ENCODE data around the gene RAD1. TPM values are rescaled to one million over a fixed set of nuclear protein-coding genes. Genes with fewer than 3 reads are reported as not detected.

RAD1 gene
- total and polyA plus RNA-seq, 2 of the 8 experiments (the other 6 are each of a cell fraction or from before 2014, with no cell fraction given), result 15.1 to 37.3 TPM

DNA sequence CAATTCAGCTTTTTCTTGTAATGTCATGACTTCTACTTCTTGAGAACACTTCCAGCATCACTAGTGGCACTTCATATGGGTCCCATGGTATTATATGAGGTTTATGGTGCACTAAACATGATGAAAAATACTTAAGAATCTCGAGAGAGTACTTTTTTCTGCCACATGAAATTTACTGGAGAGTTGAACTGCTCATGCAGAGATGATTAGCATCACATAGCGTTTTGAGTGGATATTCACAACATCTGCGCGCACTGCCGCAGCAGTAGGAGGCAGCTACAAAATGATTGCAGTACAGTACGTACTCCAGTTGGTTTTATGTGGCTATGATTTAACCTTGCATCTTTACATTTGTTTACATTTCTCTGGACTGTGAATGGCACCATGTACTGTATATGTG, 14.7 kb downstream of the RAD1 start:
- Histone ChIP-seq H2BK15ac (ENCODE audit: low read length) (no peak overlapping the region), H2BK12ac (ENCODE audit: low read depth, low read length) (no peak overlapping the region), H4K8ac (ENCODE audit: extremely low read depth, insufficient read depth, low read length) (no peak overlapping the region), H3K56ac (replicated peaks; ENCODE audit: insufficient read length, low read depth, low read length) (no peak overlapping the region), H2BK20ac (ENCODE audit: low read length) (no peak overlapping the region), H4K91ac (replicated peaks; ENCODE audit: insufficient read length, low read length) (no peak overlapping the region), H4K5ac (ENCODE audit: insufficient read length, low read depth, low read length) (no peak overlapping the region), H3K23ac (ENCODE audit: insufficient read length) (no peak overlapping the region), H3K9me3 (ENCODE audit: insufficient read depth in 2 of 2, low read depth in 1 of 2, low read length in 1 of 2) (no peaks in the 10 kb centered on the region), H3K79me1 (ENCODE audit: low read depth, low read length) (no peaks in the 10 kb centered on the region), H3K9ac (replicated peaks in 1 of 4; ENCODE audit: extremely low read depth in 1 of 4, low read depth in 3 of 4, low read length in 3 of 4) (no peak overlapping the region), H2AFZ (ENCODE audit: low read length) (no peak overlapping the region), H3K27me3 (replicated peaks in 1 of 4; ENCODE audit: control insufficient read depth in 3 of 4, extremely low read depth in 1 of 4, insufficient read depth in 3 of 4, low read length in 3 of 4) (no peaks in the 10 kb centered on the region), H3K79me2 (ENCODE audit: control insufficient read depth in 1 of 2, insufficient read depth in 2 of 2, low read length in 2 of 2) (no peaks in the 10 kb centered on the region; a peak in 1 of 4 replicates), H3K4me3 (ENCODE audit: extremely low read depth in 1 of 4, insufficient read depth in 2 of 4, low read depth in 3 of 4, low read length in 4 of 4) (no peak overlapping the region), H3K18ac (ENCODE audit: extremely low read depth, low read length) (no peak overlapping the region), H2AK5ac (ENCODE audit: low read depth, low read length) (no peak overlapping the region), H3K4me2 (ENCODE audit: insufficient read depth in 1 of 2, low read depth in 2 of 2, low read length in 2 of 2) (no peak overlapping the region), H3K23me2 (ENCODE audit: low read depth, low read length) (no peaks in the 10 kb centered on the region), H3K4me1 (replicated peaks in 1 of 4; ENCODE audit: control insufficient read depth in 3 of 4, insufficient read depth in 4 of 4, low read length in 3 of 4) (peaks cover 0 to 11% (median 0%) of the 10 kb centered on the region in 4 experiments; a peak in 1 of 7 replicates), H3K14ac (ENCODE audit: insufficient read length) (no peak overlapping the region), H3K27ac (ENCODE audit: low read depth, low read length) (no peak overlapping the region), H3K36me3 (ENCODE audit: control insufficient read depth in 2 of 4, insufficient read depth in 4 of 4, low read length in 3 of 4) (peaks cover 0 to 9% (median 3%) of the 10 kb centered on the region in 4 experiments; a peak in 3 of 8 replicates), H3K4ac (replicated peaks; ENCODE audit: insufficient read length, low read depth, low read length) (no peak overlapping the region), H2BK120ac (replicated peaks; ENCODE audit: low read depth, low read length) (no peak overlapping the region), H2BK5ac (ENCODE audit: low read depth, low read length) (no peak overlapping the region), H4K20me1 (replicated peaks in 1 of 2; ENCODE audit: control insufficient read depth in 1 of 2, insufficient read depth in 2 of 2, low read length in 2 of 2) (no peaks in the 10 kb centered on the region)
- ChIA-PET CTCF (ENCODE audit: partially characterized antibody) (interaction anchor here (0.8 to 1.4 kb wide), 4 partner anchors 408 to 429 kb away, joined by 3 to 4 read pairs (median 3); no protein-coding TSS in a partner anchor), POLR2A (ENCODE audit: partially characterized antibody) (interaction anchor here (0.8 to 1.2 kb wide), 3 partner anchors 15 to 414 kb away, joined by 3 to 5 read pairs (median 3); partner anchors contain the start of genes BRIX1 and RAD1)
- WGBS, 2 experiments (ENCODE audit: extremely low coverage in 1 of 2, insufficient coverage in 1 of 2, insufficient read length in 1 of 2, insufficient replicate concordance in 2 of 2, low coverage in 1 of 2, low lambda C conversion rate in 2 of 2, missing lambda C conversion rate in 1 of 2), result 94% methylated on average over 6 of the region's 6 CpGs; no CpG with 5 or more reads in 1 of the 2 experiments
- TF ChIP-seq CTBP2 (IDR thresholded peaks at IDR 0.05; ENCODE audit: borderline replicate concordance, insufficient read depth, insufficient read length, low read length) (no peak), CREB1 (IDR thresholded peaks at IDR 0.05) (no peak), EGR1 (IDR thresholded peaks at IDR 0.05; ENCODE audit: borderline replicate concordance, low read depth, low read length) (no peak), CHD2 (IDR thresholded peaks at IDR 0.05; ENCODE audit: low read length) (no peak)
- TF ChIP-seq, protein P1, sequence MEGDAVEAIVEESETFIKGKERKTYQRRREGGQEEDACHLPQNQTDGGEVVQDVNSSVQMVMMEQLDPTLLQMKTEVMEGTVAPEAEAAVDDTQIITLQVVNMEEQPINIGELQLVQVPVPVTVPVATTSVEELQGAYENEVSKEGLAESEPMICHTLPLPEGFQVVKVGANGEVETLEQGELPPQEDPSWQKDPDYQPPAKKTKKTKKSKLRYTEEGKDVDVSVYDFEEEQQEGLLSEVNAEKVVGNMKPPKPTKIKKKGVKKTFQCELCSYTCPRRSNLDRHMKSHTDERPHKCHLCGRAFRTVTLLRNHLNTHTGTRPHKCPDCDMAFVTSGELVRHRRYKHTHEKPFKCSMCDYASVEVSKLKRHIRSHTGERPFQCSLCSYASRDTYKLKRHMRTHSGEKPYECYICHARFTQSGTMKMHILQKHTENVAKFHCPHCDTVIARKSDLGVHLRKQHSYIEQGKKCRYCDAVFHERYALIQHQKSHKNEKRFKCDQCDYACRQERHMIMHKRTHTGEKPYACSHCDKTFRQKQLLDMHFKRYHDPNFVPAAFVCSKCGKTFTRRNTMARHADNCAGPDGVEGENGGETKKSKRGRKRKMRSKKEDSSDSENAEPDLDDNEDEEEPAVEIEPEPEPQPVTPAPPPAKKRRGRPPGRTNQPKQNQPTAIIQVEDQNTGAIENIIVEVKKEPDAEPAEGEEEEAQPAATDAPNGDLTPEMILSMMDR (IDR thresholded peaks at IDR 0.05; ENCODE audit: control extremely low read depth in 1 of 3, insufficient read depth in 1 of 3, low read depth in 1 of 3, low read length in 3 of 3), result no peak
- TF ChIP-seq, protein P2, sequence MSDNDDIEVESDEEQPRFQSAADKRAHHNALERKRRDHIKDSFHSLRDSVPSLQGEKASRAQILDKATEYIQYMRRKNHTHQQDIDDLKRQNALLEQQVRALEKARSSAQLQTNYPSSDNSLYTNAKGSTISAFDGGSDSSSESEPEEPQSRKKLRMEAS (IDR thresholded peaks at IDR 0.05), result no peak
- no peak for FAIRE-seq
- DNase-seq (ENCODE audit: low read depth in 1 of 2, low spot score in 2 of 2), result no peak

Data from H1 (cell line).